SU-DHL-6 (cell line): ENCODE data around the gene ZNF800.

ENCODE experiments used
- H2AFZ ChIP-seq: fragments of 200-600 bp; sonication (generic); 2 replicates; pipeline ENCODE4 v1.6.1; 2014; ENCODE audit warnings: low read depth, mild to moderate bottlenecking, moderate library complexity, mixed read lengths, antibody characterized with exemption, low read length; ENCODE audit not compliant: severe bottlenecking
- H3F3A ChIP-seq: fragments of 200-600 bp; shearing (Covaris generic); 2 replicates; pipeline ENCODE4 v1.6.0; 2016; ENCODE audit warnings: antibody characterized with exemption, mild to moderate bottlenecking; ENCODE audit not compliant: insufficient read depth
- H3K27ac ChIP-seq: fragments of 200-600 bp; sonication (generic); 2 replicates; pipeline ENCODE4 v1.5.1; 2016; ENCODE audit warnings: low read depth, mild to moderate bottlenecking, low read length, moderate library complexity, mixed read lengths
- H3K27me3 ChIP-seq: fragments of 200-600 bp; sonication (generic), shearing (Covaris generic); 2 replicates; pipeline ENCODE4 v1.6.0; 2014; ENCODE audit warnings: mild to moderate bottlenecking, low read length
- H3K36me3 ChIP-seq: fragments of 200-600 bp; sonication (generic); 2 replicates; pipeline ENCODE4 v1.6.1; 2014; ENCODE audit warnings: mild to moderate bottlenecking, low read length, mixed read lengths
- H3K4me2 ChIP-seq: fragments of 300-600, 200-600 bp; shearing (Covaris generic), sonication (generic); 2 replicates; pipeline ENCODE4 v1.6.0; 2014; ENCODE audit warnings: low read length, low read depth, mild to moderate bottlenecking; ENCODE audit not compliant: poor library complexity, severe bottlenecking
- H3K4me3 ChIP-seq: fragments of 200-600 bp; sonication (generic); 2 replicates; pipeline ENCODE4 v1.5.1; 2014; ENCODE audit warnings: antibody characterized with exemption, low read length, mild to moderate bottlenecking, mixed read lengths; ENCODE audit not compliant: insufficient read depth, poor library complexity, severe bottlenecking
- H3K79me2 ChIP-seq: fragments of 200-600 bp; sonication (generic); 2 replicates; pipeline ENCODE4 v1.6.1; 2014; ENCODE audit warnings: mild to moderate bottlenecking, low read length, moderate library complexity; ENCODE audit not compliant: insufficient read depth
- H3K9ac ChIP-seq: fragments of 200-600 bp; sonication (generic); 2 replicates; pipeline ENCODE4 v1.7.0; 2014; ENCODE audit warnings: mild to moderate bottlenecking, low read length
- H3K9me2 ChIP-seq: fragments of 200-600 bp; sonication (generic); replicated peaks from 2 replicates; pipeline ENCODE4 v1.6.1; 2014; ENCODE audit warnings: low read length; ENCODE audit not compliant: insufficient read depth
- H3K9me3 ChIP-seq: fragments of 200-600 bp; sonication (generic); 2 replicates; pipeline ENCODE4 v1.6.1; 2014; ENCODE audit warnings: low read length, mixed read lengths; ENCODE audit not compliant: insufficient read depth
- H4K20me1 ChIP-seq: fragments of 200-600 bp; sonication (generic); 2 replicates; pipeline ENCODE4 v1.6.1; 2014; ENCODE audit warnings: low read depth, mild to moderate bottlenecking, antibody characterized with exemption, low read length, moderate library complexity, mixed read lengths
- CTCF ChIP-seq: fragments of 200-600 bp; sonication (generic); IDR thresholded peaks from one replicate; pipeline ENCODE4 v1.5.1; 2017; ENCODE audit warnings: antibody characterized with exemption, mild to moderate bottlenecking, low read length, moderate library complexity; ENCODE audit not compliant: insufficient read depth, poor library complexity, severe bottlenecking
- EZH2phosphoT487 ChIP-seq: fragments of 200-600 bp; sonication (generic), shearing (Covaris generic); conservative IDR thresholded peaks from 2 replicates; pipeline ENCODE4 v1.6.1; 2018; ENCODE audit warnings: mild to moderate bottlenecking, antibody characterized with exemption, low read length, moderate library complexity, mixed read lengths

ZNF800 gene

GRCh38 chr7:127418459-127418858 lies 26.0 kb upstream of the ZNF800 start:
- no peaks in the 10 kb centered on the region for H3K79me2 ChIP-seq
- H3K4me2 ChIP-seq = no peak overlapping the region
- TF ChIP-seq CTCF (no peak), EZH2phosphoT487 (no peak)
- no peaks in the 10 kb centered on the region for H3K27me3 ChIP-seq
- no peaks in the 10 kb centered on the region for H3K9me3 ChIP-seq
- no peak overlapping the region for H2AFZ ChIP-seq
- no peaks in the 10 kb centered on the region for H3K9me2 ChIP-seq
- H3K4me3 ChIP-seq = no peak overlapping the region
- H3K36me3 ChIP-seq = no peaks in the 10 kb centered on the region
- H4K20me1 ChIP-seq = no peaks in the 10 kb centered on the region
- H3F3A ChIP-seq = no peaks in the 10 kb centered on the region
- no peak overlapping the region for H3K27ac ChIP-seq
- H3K9ac ChIP-seq = no peak overlapping the region

GRCh38 chr7:127417346-127417745 lies 24.8 kb upstream of the ZNF800 start:
- H3K27ac ChIP-seq = no peak overlapping the region
- no peak overlapping the region for H3K4me2 ChIP-seq
- no peaks in the 10 kb centered on the region for H3K36me3 ChIP-seq
- H3K9me2 ChIP-seq = no peaks in the 10 kb centered on the region
- H4K20me1 ChIP-seq = no peaks in the 10 kb centered on the region
- H3F3A ChIP-seq = no peaks in the 10 kb centered on the region
- no peak overlapping the region for H3K9ac ChIP-seq
- H3K4me3 ChIP-seq = no peak overlapping the region
- H3K9me3 ChIP-seq = no peaks in the 10 kb centered on the region
- H3K27me3 ChIP-seq = no peaks in the 10 kb centered on the region
- no peaks in the 10 kb centered on the region for H3K79me2 ChIP-seq
- H2AFZ ChIP-seq = no peak overlapping the region
- TF ChIP-seq CTCF (no peak), EZH2phosphoT487 (no peak)

- no peaks in the 10 kb centered on the region for H3K9me3 ChIP-seq
- no peaks in the 10 kb centered on the region for H3F3A ChIP-seq
- TF ChIP-seq CTCF (no peak), EZH2phosphoT487 (no peak)
- no peaks in the 10 kb centered on the region for H3K9me2 ChIP-seq
- H3K27ac ChIP-seq = no peak overlapping the region
- no peaks in the 10 kb centered on the region for H3K27me3 ChIP-seq
- no peaks in the 10 kb centered on the region for H3K36me3 ChIP-seq
- no peak overlapping the region for H3K4me3 ChIP-seq
- no peak overlapping the region for H3K9ac ChIP-seq
- H3K79me2 ChIP-seq = no peaks in the 10 kb centered on the region
- H4K20me1 ChIP-seq = no peaks in the 10 kb centered on the region
- H2AFZ ChIP-seq = no peak overlapping the region
- no peak overlapping the region for H3K4me2 ChIP-seq
Measured at GRCh38 chr7:127415060-127415742, 22.7 kb upstream of the ZNF800 start.
